Measurements from ENCODE around the gene FNDC1.

The FNDC1 gene

GRCh38 chr6:159204605-159205004 is 35.4 kb downstream of the FNDC1 start:
- DNase-seq (ENCODE audit: low spot score) = no peak
- in situ Hi-C loops (cut with MboI; ENCODE audit: low sequenced_read_pairs, unreplicated experiment) = no loop called here
- TF ChIP-seq, protein P1, sequence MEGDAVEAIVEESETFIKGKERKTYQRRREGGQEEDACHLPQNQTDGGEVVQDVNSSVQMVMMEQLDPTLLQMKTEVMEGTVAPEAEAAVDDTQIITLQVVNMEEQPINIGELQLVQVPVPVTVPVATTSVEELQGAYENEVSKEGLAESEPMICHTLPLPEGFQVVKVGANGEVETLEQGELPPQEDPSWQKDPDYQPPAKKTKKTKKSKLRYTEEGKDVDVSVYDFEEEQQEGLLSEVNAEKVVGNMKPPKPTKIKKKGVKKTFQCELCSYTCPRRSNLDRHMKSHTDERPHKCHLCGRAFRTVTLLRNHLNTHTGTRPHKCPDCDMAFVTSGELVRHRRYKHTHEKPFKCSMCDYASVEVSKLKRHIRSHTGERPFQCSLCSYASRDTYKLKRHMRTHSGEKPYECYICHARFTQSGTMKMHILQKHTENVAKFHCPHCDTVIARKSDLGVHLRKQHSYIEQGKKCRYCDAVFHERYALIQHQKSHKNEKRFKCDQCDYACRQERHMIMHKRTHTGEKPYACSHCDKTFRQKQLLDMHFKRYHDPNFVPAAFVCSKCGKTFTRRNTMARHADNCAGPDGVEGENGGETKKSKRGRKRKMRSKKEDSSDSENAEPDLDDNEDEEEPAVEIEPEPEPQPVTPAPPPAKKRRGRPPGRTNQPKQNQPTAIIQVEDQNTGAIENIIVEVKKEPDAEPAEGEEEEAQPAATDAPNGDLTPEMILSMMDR (IDR thresholded peaks at IDR 0.05; ENCODE audit: borderline replicate concordance, control extremely low read depth, extremely low read depth, insufficient read depth, missing control alignments) = no peak

DNA sequence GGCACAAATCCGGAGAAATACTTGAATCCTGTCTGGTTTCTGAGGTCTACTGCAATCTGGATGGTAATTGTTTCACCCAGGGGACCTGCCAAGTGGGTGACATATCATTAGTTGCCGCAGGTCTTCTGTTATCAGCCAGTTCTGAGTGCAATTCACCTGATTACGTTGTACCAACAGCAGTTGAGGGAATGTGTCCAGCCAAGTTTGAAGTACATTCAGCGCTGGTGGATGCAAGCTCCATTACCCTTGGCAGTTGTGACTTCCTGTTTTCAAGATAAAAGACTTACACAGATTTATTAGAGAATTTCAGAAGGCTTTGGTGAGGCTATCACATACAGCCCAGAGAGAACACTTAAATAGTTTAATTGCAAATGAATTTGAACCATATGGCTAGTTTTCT is 42.8 kb downstream of the FNDC1 start:
- in situ Hi-C loops (cut with MboI; ENCODE audit: low sequenced_read_pairs, unreplicated experiment) = no loop called here
- DNase-seq (ENCODE audit: low spot score) = no peak
- TF ChIP-seq, protein P1 (IDR thresholded peaks at IDR 0.05; ENCODE audit: borderline replicate concordance, control extremely low read depth, extremely low read depth, insufficient read depth, missing control alignments) = no peak

- no peak for DNase-seq (ENCODE audit: low spot score)
- in situ Hi-C loops (cut with MboI; ENCODE audit: low sequenced_read_pairs, unreplicated experiment) = no loop called here
- TF ChIP-seq, protein P1 (IDR thresholded peaks at IDR 0.05; ENCODE audit: borderline replicate concordance, control extremely low read depth, extremely low read depth, insufficient read depth, missing control alignments) = no peak
These were observed 43.5 kb downstream of the FNDC1 start for GRCh38 chr6:159212525-159213280.

GRCh38 chr6:159213405-159213804 is 44.2 kb downstream of the FNDC1 start:
- DNase-seq (ENCODE audit: low spot score) = no peak
- TF ChIP-seq, protein P1 (IDR thresholded peaks at IDR 0.05; ENCODE audit: borderline replicate concordance, control extremely low read depth, extremely low read depth, insufficient read depth, missing control alignments) = no peak
- in situ Hi-C loops (cut with MboI; ENCODE audit: low sequenced_read_pairs, unreplicated experiment) = no loop called here

DNA sequence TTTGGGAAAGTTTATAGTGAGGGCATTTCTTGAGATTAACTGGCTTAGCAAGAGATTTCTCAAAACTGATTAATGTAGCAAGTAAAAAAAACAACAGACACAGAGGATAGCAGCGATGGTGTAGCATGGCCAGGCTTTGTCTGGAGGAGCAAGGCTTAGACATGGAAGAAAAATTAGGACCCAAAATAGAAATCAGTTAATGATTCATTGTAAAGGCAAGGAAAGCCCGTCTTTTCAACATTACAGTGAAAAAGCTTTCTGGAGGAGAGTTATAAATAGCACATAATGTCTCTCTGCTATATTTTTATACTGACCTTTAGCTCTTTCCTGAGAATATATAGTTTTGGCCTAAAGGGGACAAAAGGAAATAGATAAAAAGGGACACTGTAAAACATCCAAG is 45.1 kb downstream of the FNDC1 start:
- in situ Hi-C loops (cut with MboI; ENCODE audit: low sequenced_read_pairs, unreplicated experiment) = no loop called here
- TF ChIP-seq, protein P1 (IDR thresholded peaks at IDR 0.05; ENCODE audit: borderline replicate concordance, control extremely low read depth, extremely low read depth, insufficient read depth, missing control alignments) = no peak
- DNase-seq (ENCODE audit: low spot score) = no peak

DNA sequence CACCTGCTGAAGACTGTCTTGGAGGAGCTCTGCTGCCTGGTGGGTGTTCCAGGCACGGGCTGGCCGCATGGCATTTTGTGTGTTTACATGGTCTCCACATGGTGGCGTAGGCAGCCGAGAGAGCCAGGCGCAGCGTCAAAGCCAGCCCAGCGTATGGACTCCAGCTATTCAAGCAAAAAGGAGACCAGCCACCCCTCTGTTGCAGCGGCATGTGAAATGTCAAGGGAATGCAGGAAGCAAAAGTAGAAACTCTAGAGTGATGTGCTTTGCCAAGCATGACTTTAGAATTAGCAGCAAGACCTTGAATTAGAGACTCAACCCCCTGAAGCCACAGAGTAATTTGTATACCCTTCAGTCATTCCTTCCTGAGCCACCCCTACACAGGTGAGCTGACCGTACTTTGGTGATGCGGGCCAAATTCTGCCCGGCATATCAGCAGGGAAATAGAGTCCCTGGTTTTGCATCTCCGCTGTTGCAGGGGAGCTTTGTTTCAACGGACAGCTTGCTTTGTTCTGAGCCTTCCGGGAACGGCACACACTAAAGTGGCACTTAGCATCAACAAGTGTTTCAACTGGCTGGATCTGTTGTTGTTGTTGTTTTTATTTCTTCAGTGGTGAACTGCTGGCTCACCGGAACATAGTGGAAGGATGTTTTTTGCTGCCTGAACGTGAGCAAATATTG is 48.5 kb downstream of the FNDC1 start:
- in situ Hi-C loops (cut with MboI; ENCODE audit: low sequenced_read_pairs, unreplicated experiment) = no loop called here
- TF ChIP-seq, protein P1 (IDR thresholded peaks at IDR 0.05; ENCODE audit: borderline replicate concordance, control extremely low read depth, extremely low read depth, insufficient read depth, missing control alignments) = peak; percentile 60
- peak; percentile 74 for DNase-seq (ENCODE audit: low spot score)

Data from GM13976 (cell line).